ENCODE results near the gene MCOLN1. TPM values are rescaled to one million over a fixed set of nuclear protein-coding genes. Genes with fewer than 3 reads are reported as not detected.

The MCOLN1 gene
- total and polyA plus RNA-seq, 2 of the 8 experiments (the other 6 are each of a cell fraction or from before 2014, with no cell fraction given): 19.1 to 40.0 TPM

DNA sequence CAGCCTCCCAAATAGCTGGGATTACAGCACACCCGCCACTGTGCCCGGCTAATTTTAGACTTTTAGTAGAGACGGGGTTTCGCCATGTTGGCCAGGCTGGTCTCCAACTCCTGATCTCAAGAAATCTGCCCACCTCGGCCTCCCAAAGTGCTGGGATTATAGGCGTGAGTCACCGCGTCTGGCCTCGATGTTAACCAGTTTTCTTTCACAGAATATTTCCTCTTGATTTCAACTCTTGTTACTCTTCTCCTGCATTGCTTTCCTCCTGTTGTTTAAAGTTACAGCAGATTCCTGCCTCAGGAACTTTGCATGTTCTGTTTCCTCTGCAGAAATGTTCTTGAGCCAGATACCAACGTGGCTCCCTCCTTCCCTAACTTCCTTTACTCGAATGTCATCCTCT lies 29.9 kb upstream of the MCOLN1 start (continued):
- no peak for TF ChIP-seq ZNF274 (IDR thresholded peaks at IDR 0.05; ENCODE audit: borderline replicate concordance, extremely low read depth, low read length)
